Dedifferentiated amniotic fluid mesenchymal stem cell (primary cell): Measurements from ENCODE around the gene SEMA4F.
"Not testable (repeated sequence)": the region's sequence is repeated elsewhere in the genome, so short reads cannot be mapped to it uniquely, and the experiment has no call there.

Experiments
- DNase-seq: peaks from one replicate; pipeline ENCODE4 v3.0.0-alpha.2; 2016; ENCODE audit errors: extremely low spot score

SEMA4F gene

GRCh38 chr2:74653985-74654882, at the start of gene SEMA4F:
TSS of gene SEMA4F (plus strand) at chr2:74654247. CDS start at chr2:74654377, 130 bp downstream.
- peak; percentile 95 for DNase-seq

- DNase-seq = no peak
Observed at GRCh38 chr2:74606927-74607326, 47.1 kb upstream of the SEMA4F start.

- no peak for DNase-seq
Observed at GRCh38 chr2:74617122-74617521, 36.9 kb upstream of the SEMA4F start.

GRCh38 chr2:74618410-74619083, 35.5 kb upstream of the SEMA4F start:
- no peak for DNase-seq

GRCh38 chr2:74619651-74620297, 34.3 kb upstream of the SEMA4F start:
- no peak for DNase-seq

GRCh38 chr2:74620671-74621070, 33.4 kb upstream of the SEMA4F start:
- no peak for DNase-seq

GRCh38 chr2:74625658-74626425, 28.2 kb upstream of the SEMA4F start:
- no peak for DNase-seq

GRCh38 chr2:74628538-74629105, 25.4 kb upstream of the SEMA4F start:
- no peak for DNase-seq

GRCh38 chr2:74630454-74630853, 23.6 kb upstream of the SEMA4F start:
- DNase-seq = not testable (repeated sequence)

GRCh38 chr2:74632209-74632938, 21.7 kb upstream of the SEMA4F start:
- no peak for DNase-seq

- DNase-seq = no peak
Observed at GRCh38 chr2:74632939-74633312, 21.1 kb upstream of the SEMA4F start.

- DNase-seq = no peak
Observed at GRCh38 chr2:74639550-74639949, 14.5 kb upstream of the SEMA4F start.

GRCh38 chr2:74645344-74645743, 8.7 kb upstream of the SEMA4F start:
- no peak for DNase-seq

- no peak for DNase-seq
Observed at GRCh38 chr2:74646201-74646600, 7.8 kb upstream of the SEMA4F start.

- no peak for DNase-seq
Observed at GRCh38 chr2:74646834-74647482, 7.1 kb upstream of the SEMA4F start.

GRCh38 chr2:74648009-74648443, 6.0 kb upstream of the SEMA4F start, which contains the start of gene M1AP:
TSS of gene M1AP (minus strand) at chr2:74648330. CDS start at chr2:74640275, 8,055 bp downstream.
- no peak for DNase-seq

- DNase-seq = no peak
Observed at GRCh38 chr2:74653589-74653984, 460 bp upstream of the SEMA4F start.

GRCh38 chr2:74655579-74655978, 1.5 kb downstream of the SEMA4F start:
- DNase-seq = no peak

- no peak for DNase-seq
Observed at GRCh38 chr2:74658516-74658915, 4.5 kb downstream of the SEMA4F start.

GRCh38 chr2:74659462-74659861, 5.4 kb downstream of the SEMA4F start:
- no peak for DNase-seq
